Myocyte (in vitro differentiated cells): ENCODE measurements around the gene SLC35G1. TPM values are rescaled to one million over a fixed set of nuclear protein-coding genes. Genes with fewer than 3 reads are reported as not detected.

Source experiments
- DNase-seq: peaks from one replicate; pipeline ENCODE4 v3.0.0-alpha.2; 2012; ENCODE audit warnings: low read depth
- total RNA-seq: library from RNA; depleted of rRNA; stranded (reverse); fragments of >200 nt; gene quantifications from 2 replicates; pipeline ENCODE4 v1.2.3, GENCODE V29; 2014

SLC35G1 gene
- total RNA-seq, 1 donor from 2014 or later, result 3.9 TPM

DNA sequence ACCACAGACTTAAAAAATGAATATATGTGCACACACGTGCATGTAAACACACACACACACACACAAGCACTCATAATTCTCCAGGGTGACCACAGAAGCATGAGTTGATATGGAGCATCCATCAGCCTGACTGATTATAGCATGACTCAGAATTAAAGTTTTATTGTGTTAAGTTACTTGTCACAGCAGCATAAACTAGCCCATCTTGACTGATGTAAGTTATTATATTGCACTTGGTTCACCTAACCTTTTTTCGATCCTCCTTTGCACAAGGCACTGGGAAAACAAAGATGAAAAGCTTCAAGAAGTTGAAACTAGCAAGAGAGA is 18.8 kb upstream of the SLC35G1 start:
- DNase-seq, result no peak

DNA sequence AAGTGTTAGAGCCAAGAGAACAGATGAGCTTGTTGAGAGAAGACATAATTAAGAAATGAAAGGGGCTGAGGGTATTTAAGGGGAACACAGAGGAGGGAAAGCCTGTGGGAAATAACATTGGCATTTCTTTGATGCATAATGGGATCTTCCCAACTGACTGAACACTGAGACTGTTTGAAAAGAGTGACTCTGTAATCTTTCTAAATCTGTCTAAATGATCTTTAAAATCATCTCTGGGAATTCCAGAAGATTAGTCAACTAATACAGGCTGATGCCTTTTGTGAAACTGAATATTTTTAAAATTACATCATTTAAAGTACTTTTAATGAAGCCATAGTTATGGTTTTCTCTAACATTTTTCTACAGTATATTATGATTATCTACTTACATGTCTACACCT is 17.4 kb upstream of the SLC35G1 start:
- no peak for DNase-seq

DNA sequence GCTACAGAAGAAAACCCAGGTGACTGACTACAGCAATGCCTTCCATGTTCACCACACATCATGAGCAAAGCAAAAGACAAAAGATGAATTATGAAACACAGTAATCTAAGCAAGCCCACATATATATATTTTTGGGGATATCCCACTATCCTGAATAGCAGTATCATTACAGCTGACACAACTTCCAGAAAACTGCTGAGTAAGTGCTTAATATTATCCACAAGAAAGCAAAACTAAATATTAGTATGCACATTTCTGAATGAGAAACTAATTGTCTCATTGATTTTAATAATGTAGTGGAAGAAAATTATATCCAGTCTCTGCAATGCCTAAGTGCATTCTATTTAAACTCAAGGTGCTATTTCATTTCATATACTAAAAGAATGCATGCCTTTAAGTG is 14.5 kb upstream of the SLC35G1 start:
- DNase-seq, result no peak

DNA sequence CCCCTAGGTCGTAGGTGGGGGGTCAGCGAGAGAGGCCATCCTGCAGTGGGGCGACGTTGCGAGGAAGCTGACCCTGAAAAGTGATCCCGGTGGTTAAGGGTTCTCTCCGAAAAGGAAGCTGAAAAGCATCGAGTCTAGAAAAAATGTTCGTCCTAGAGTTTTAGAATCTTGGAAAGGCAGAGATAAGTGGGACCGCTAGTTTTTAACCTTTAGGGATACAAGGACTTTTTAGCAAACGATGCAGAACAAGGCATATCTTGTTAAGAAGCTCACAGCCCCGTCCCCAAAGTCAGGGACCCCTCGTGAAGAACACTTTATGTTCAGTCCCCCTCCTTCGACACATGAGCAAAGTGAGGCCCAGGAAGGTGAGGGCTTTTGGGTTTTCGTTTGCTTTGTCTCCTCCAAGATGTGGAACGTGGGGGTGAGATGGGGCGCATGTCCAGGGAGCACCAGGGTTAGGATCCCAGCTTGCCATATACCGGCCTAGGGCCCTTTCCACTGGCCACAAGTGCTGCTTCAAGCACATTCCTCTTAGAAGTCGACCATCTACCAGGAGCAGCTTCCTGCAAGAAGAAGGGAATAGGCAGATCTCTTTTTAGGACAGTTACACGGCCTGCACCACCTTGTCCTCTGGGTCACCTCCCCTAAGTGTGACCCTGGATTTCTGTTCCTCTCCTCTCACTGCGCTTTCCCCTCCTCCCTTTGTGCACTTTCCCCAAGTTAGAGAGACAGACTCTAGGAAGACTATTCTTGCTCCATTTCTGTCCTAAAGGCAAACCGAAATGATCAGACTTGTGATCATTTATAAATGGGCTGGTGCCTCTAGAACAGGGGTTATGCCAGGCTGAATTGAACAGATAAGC is 969 bp downstream of the SLC35G1 start:
- DNase-seq, result no peak

DNA sequence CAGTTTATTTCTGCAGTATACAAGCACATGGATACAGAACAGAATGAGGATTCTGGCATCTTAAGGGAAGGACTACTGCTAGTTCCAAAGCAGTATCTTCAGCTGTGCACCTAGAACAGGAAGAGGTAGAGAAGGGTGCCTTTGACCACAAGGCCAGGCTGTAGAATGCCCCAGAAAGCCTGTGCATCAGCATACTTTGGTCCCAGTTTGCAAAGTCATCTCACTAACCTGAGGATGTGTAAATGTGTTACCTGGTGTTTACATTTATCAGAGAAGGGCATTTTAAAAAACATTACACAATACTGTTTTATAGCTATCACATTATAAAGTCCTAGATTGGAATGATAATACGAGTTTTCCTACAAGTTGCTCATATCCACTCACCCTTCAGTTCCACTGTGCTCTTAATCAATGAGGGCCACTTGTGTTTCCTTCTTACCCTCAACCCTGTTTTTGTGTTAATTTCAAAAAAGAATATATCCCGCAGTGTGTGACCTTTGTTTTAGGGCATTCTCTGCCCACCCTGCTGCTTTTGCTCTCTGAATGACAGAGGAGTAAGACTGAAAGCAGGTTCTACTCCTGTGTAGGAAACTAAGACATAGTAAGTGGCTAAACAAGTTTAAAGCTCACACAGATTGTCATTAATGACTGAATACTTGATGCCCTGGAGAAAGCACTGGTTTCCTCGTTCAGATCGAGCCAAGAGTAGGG is 3.4 kb downstream of the SLC35G1 start:
- no peak for DNase-seq

DNA sequence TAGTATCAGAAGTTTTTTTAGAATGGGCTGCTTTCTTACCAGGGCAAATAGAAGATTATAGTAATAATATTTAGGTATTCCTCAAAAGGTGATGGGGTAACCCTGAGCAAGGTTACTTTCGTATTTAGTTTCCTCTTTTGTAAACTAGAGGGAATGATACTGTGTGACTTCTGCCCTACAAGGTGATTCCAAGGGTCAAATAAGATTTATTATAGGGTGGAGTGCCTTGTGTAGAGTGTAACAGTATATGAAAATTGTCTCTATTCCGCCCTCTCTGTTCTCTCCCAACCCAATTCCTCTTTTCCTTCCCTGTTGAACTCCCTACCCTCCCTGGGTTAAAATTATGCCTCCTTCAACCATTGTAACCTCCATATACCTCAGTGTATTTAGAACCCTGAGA is 5.3 kb downstream of the SLC35G1 start:
- no peak for DNase-seq

DNA sequence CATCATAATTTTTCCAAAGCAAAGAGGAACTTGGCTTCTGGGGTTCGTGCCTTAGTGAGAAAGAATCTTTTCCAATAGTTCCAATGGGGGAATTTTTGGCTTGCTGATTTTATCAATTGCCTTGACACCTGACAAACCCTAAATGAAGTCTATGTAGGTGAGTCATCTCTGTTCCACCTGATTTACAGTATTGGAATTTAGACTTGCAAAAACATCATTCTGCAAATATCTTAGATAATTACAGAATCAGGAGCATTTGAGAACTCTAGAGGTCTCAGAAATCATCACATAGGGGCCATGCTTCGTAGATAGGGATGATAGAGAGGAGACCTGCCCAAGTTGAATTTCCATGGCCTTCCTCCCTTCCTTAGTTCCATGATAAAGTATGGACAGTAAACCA is 9.3 kb downstream of the SLC35G1 start:
- no peak for DNase-seq

DNA sequence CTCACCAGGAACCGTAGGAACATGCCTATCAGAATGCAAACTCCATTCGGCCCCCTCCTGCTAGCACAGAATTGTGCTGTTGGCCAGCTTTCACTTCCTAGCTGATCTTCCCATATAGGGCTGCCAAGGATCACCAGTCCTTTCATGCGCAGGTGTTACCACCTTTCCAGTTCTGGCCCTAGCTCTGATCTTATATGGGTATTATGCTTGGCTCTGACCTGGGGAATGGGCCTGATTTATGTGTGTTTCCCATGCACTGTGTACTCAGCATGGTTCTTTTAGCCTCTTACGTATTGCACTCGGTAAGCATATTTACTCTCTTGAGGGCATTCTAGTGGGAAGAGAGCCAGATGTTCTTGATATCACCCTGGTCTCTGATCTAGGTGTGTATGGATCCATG is 11.1 kb downstream of the SLC35G1 start:
- no peak for DNase-seq

DNA sequence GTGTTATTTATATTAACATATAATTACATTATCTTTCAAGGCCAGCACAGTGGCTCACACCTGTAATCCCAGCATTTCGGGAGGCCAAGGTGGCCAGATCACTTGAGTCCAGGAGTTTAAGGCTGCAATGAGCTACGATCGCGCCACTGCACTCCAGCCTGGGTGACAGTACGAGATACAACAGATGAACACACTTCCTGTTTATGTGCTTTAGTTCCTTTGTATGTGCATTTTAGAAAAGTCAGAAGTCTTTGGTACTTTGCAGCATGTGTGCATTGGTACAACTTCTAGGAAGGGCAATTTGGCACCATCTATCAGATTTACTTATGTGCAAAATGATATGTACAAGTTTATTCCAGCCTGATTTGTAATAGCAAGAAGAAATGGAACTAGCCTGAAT is 13.3 kb downstream of the SLC35G1 start:
- DNase-seq, result no peak

DNA sequence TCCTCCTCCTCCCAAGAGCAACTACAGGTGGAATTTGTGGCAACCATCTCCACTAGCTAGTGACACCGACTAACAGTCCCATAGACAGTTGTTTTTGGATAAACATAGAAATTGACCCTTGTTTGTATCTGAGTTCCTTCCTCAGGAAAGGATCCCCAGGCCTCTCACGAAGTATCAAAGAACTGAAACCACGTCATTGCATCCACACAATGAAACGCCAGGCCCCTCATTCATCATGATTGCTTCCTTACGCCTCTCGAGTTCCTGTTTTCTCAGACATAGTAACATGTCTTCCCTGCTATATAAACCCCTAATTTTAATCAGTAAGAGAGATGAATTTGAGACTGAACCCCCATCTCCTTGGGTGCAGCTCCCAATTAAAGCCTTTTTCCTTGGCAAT is 18.1 kb downstream of the SLC35G1 start:
- no peak for DNase-seq

DNA sequence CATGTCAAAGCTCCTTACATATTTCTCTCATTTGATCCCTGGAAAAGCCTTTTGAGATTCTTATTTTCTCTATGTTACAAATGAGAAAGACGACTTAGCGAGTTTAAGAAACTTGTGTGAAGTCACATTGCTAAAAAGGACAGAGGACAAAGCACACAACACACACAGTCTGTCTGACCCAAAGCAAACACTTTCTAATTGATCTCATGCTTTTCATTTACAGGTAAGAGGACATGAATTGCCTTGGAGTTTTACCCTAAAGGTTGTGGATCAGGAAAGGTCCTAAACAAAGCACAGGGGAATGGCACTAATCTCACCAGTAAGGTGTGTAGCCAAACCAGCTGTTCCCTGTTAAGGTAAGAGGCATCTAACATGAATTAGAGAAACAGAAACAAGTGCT is 18.7 kb downstream of the SLC35G1 start:
- DNase-seq, result no peak

DNA sequence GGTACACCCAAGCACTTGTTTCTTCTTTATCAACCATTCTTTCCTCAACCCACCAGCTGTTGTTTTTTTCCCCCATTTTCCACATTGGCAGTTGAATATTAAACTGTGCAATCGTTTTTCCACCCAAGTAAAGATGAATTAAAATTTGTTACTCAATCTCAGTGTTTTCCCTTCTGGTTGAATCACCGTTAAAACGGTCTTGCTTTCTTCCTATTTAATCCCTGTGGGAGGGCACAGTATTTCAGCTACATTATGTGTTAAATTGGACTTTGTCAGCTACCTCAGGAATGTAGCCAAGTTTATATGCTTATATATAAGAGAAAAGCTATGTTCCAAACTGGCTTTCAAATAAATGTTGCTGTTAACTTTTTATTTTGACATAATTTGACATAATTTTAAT is 19.9 kb downstream of the SLC35G1 start:
- DNase-seq, result no peak

DNA sequence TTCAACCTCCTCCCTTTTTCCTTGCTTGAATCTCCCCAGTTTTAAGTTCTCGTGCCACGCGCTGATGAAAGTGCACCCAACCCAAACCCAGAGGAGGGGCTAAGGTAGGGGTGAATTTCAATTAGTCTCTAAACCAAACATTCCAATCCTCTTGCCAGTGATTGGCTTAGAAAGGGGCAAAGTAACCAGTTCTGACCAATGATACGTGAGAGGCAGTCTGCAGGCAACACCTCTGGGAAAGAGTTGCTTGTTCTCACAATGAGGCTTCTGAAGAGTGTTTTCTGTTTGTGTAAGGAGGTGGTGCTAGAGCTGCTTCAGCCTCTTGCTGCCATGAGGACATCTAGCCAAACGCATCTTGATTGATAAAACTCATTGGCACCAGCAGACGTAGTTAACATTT is 21.8 kb downstream of the SLC35G1 start:
- no peak for DNase-seq

DNA sequence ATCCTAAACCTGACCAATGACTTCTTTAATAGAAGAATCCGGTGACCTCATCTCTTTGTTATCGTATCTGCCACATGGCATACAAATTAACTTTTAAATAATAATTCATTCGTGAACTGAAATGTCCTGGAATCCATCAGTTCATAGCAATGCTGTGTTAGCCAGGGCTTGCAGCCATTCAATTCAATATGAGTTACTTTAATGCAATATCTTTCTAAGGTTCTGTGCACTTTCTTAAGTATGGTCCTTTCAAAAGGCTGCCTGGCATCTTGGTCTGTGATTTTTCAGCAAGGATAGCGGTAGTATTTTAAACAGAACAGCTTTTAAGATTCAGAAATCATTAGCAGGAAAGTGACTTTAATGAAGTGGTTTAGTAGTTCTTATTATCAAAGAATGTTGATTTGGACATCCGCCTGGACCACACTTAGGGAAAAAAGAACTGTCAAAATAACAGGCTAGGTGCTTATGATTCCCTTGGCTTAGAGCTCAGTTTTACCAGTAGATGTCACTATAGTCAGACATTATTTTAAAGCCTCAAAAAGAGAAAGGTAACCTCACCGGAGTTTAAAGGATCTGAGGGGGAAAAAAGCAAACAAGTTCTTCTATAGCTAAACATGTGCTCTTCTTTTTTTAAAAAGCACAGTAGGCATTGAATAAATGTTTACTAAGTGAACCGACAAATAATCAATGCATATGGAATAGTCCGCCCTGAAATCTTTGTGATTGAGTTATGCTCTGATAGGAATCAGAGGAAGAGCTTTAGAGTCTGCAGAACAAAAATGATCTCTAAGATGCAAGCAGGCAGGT is 22.7 kb downstream of the SLC35G1 start:
- peak; percentile 64 for DNase-seq

DNA sequence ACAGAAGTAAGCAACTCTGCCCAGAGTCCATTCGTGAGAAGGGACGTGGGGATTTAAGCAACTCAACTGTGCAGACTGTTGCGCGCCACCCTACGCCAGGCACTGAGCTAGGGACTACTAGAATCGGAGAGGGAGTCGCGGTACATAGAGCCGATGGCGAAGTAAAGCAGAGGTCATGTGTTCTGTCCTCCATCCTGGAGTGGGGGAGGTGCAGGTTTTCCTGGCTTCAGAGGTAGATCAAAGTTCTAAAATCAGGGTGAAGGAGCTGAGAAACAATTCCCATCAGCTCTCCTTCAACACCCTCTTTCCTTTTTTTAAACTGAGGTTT is 23.2 kb downstream of the SLC35G1 start:
- DNase-seq, result no peak

DNA sequence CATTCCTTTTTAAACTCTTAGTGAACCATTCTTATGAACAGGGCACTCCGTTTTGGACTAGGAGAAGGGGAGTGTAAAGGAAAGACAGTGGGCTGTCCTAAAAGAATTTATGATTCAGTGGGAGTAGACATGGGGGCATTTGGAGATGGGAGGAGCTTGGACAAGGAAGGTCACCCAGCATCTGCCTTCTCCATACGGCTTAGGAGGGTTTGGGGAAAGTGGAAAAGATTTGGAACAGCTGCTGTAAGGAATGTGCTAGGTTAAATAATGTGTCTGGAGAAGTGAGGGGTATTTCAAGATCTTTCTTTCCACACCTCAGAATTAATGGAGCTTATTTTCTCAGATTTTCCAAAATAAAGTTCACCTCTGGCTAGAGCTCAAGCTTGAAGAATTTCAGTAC is 24.0 kb downstream of the SLC35G1 start:
- peak; percentile 54 for DNase-seq

DNA sequence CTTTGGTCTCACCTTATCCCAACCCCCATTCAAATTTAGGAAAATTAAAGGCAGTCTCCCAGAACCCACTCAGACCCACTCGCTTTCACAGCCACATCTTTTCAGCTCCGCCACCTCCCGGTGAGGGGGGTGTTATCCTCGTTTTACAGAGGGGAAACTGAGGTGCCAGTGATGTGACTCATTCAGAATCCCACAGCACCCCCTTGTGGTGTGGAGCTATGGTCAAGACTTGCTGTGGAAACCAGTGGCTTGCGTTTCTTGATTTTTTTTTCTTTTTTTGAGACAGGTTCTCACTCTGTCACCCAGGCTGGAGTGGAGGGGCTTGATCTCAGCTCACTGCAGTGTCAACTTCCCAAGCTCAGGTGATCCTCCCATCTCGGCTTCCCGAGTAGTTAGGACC is 27.6 kb downstream of the SLC35G1 start:
- no peak for DNase-seq

DNA sequence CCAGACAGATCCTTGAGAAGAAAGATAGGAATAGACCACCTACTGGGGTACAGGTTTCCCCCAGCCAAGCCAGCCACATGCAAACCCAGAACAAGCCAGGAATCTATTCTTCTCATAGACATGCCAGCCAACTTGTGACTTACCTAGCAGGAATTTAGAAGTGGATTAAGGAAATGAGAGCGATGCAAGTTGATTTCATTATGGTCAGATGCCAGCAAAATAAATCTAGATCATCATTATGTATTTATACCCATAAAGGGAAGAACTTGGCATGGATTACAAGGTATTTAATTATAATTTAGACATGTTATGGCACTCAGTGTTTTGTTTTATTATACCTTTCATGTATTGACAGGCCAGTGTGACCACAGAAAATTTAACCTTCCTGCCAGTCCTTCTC is 32.8 kb downstream of the SLC35G1 start:
- no peak for DNase-seq

DNA sequence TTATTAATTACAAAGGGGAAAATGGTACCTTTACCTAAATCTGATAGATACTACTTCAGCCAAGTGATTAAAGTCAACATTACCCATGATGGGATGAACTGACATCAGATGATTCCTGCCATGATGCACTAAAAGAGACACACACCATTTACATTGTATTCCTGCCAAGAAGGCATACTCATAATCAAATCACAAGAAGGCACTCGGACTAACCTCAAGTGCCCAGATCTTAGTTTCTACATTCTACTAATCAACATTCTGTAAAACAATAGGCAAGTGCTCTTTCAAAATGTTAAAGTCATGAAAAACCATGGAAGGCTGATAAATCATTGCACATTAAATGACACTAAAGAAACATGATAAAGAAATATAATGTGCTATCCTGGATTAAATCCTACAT is 44.4 kb downstream of the SLC35G1 start:
- no peak for DNase-seq

DNA sequence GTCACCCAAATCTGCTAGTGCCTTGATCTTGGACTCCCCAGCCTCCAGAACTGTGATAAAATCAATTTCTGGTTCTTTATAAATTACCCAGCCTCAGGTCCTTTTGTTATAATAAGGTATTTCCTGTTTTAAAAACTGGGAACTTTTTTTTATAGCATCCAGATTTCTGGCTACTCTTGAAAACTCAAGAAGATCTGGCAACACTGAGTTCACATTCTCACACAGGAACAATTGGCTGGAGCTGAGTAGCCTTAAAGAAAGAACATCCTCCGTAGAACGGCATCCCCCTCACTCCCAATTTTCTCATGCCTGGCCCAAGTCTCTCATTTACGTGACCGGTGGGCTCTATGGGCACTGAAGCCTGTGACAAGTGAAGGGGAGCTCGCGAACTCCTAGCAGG is 47.1 kb downstream of the SLC35G1 start:
- no peak for DNase-seq

DNA sequence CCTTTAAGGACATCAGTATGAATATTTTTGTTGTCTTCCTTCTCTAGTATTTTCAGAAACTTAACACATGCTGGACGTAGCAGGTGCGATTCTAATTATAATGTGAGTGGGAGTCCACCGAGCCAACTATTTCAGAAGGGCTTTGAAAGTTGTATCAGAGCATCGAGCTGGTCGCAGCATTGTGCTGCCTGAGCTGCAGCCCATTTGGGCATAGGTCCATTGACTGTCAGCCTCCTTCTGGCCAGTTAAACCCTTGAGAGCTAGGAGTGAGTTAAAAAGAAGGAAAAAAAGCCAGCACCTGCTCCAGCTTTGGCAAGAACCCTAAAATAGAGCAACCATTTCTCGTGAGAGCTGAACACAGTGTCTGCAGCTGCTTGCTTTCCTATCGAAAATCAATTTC is 47.8 kb downstream of the SLC35G1 start:
- peak; percentile 97 for DNase-seq

DNA sequence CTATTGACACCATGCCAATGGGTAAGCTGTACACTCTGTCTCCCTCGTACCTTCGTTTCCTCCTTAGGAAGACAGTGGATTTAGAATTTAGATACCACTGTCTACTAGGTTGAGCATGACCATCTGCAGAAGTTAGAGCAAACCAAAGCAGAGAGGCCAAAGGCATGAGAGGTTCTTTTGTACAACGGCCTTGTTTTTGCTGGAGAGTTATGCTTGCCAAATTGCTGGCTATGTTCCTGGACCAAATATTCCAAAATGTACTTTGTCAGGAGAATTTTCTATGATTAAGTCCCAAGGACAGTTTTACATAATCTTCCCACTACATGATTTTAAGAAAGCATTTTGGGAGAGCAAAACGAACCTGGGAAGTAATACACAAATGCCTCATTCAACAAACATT is 52.0 kb downstream of the SLC35G1 start:
- no peak for DNase-seq
